Colonic mucosa (tissue), 4 donors: ENCODE data around the gene LPCAT2. TPM values are rescaled to one million over a fixed set of nuclear protein-coding genes. Genes with fewer than 3 reads are reported as not detected.

ENCODE experiments used
- DNase-seq: peaks from one replicate; pipeline ENCODE4 v3.0.0-alpha.2; 2020
- H3K27ac ChIP-seq: fragments of 200-600 bp; one replicate; pipeline ENCODE4 v1.8.0; 2021
- H3K27me3 ChIP-seq: fragments of 200-600 bp; one replicate; pipeline ENCODE4 v1.8.0; 2021
- H3K36me3 ChIP-seq: fragments of 200-600 bp; one replicate; pipeline ENCODE4 v1.8.0; 2021
- H3K4me1 ChIP-seq: fragments of 200-600 bp; one replicate; pipeline ENCODE4 v1.8.0; 2021; ENCODE audit warnings: mild to moderate bottlenecking
- H3K4me3 ChIP-seq: fragments of 200-600 bp; one replicate; pipeline ENCODE4 v1.8.0; 2021
- H3K9ac ChIP-seq, 2 donors: one replicate each; pipeline ENCODE4 v1.7.0; 2013; ENCODE audit warnings: control low read depth in 2 of 2, low read depth in 2 of 2, low read length in 2 of 2
- H3K9me3 ChIP-seq: fragments of 200-600 bp; one replicate; pipeline ENCODE4 v1.8.0; 2021
- intact Hi-C: fragments of 100-400 bp; cut with DNase I; formaldehyde crosslinking; loops from one replicate; pipeline ENCODE4 v1.14.1; 2022
- total RNA-seq, 2 donors: library from RNA; stranded (reverse); fragmentation: NEBNext Ultra II Directional in 1 of 2; extraction: Animal tissue kit (Norgen Biotek cat#: 25700) in 1 of 2; gene quantifications; one replicate each; pipeline ENCODE4 v1.2.1, GENCODE V29; 2021
- TF ChIP-seq, protein P1 (sequence below): fragments of 200-600 bp; IDR thresholded peaks from one replicate; pipeline ENCODE4 v1.8.0; 2022; ENCODE audit warnings: antibody characterized with exemption, mild to moderate bottlenecking
- donor health status: healthy.
- donor health status: DM: no; HTN: no; CAD: no.
- donor health status: DM: no; HTN: no; CAD: no.

The LPCAT2 gene
- total RNA-seq, 2 donors from 2014 or later, result 22.6 to 30.5 TPM

DNA sequence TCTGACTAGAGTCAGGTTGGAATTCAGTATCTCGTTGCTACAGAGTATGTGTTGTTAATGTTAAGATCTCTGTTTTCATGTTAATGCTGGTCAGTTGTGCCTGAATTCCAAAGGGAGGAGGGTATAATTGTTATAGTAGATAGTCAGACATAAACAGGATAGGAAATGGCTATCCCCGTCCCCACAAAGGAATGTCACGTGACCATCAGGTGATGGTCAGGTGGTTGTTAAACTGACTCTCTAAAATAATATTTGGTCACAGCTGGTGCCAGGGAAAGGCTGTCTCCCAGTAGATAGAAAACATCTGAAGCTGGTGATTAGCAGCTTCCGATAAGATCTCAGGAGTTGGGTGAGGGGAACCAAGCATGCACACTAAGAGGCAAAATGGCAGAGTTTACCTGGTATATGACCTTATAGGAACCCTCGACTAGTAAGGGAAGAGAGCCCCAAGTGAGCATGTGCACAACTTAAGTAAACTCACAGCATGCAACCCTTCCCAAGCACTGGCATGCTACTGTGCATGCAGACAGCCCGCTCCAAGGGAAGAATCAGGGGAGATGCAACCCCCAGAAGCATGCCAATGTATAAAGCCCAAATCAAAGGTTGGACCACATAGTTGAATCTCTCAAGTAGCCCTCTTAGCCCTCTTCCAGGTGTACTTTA lies 119.6 kb downstream of the LPCAT2 start:
- TF ChIP-seq, protein P1, sequence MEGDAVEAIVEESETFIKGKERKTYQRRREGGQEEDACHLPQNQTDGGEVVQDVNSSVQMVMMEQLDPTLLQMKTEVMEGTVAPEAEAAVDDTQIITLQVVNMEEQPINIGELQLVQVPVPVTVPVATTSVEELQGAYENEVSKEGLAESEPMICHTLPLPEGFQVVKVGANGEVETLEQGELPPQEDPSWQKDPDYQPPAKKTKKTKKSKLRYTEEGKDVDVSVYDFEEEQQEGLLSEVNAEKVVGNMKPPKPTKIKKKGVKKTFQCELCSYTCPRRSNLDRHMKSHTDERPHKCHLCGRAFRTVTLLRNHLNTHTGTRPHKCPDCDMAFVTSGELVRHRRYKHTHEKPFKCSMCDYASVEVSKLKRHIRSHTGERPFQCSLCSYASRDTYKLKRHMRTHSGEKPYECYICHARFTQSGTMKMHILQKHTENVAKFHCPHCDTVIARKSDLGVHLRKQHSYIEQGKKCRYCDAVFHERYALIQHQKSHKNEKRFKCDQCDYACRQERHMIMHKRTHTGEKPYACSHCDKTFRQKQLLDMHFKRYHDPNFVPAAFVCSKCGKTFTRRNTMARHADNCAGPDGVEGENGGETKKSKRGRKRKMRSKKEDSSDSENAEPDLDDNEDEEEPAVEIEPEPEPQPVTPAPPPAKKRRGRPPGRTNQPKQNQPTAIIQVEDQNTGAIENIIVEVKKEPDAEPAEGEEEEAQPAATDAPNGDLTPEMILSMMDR, result no peak

DNA sequence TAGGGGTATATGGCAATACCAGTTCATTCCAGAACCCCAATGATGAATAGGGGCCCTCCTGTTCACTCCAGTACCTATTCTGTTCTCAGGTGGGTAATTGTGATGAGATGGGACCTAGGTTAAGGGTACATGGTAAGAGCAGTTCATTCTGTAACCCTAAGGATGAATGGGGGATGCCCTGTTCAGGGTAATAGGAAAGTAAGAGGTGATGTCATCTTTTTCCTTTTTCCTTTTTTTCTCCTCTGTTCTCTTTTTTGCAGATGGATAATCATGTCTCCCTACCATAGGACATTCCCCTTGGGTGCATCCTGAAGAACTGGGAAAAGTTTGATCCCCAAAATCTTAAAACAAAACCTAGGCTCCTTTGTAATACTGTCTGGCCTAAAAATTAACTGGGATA lies 121.9 kb downstream of the LPCAT2 start:
- no peak overlapping the region for H3K27ac ChIP-seq
- H3K4me1 ChIP-seq, result no peaks in the 10 kb centered on the region
- no peak for DNase-seq
- H3K4me3 ChIP-seq, result no peak overlapping the region
- TF ChIP-seq, protein P1, result no peak
- H3K27me3 ChIP-seq, result no peaks in the 10 kb centered on the region
- intact Hi-C loops, result no loop called here
- H3K9me3 ChIP-seq, result no peaks in the 10 kb centered on the region
- no peak overlapping the region for H3K9ac ChIP-seq
- no peaks in the 10 kb centered on the region for H3K36me3 ChIP-seq

More for the DNA sequence above, 119.6 kb downstream of the LPCAT2 start:
- H3K4me3 ChIP-seq, result no peak overlapping the region
- H3K9me3 ChIP-seq, result no peaks in the 10 kb centered on the region
- no peaks in the 10 kb centered on the region for H3K27me3 ChIP-seq
- intact Hi-C loops, result no loop called here
- DNase-seq, result no peak
- no peaks in the 10 kb centered on the region for H3K36me3 ChIP-seq
- H3K4me1 ChIP-seq, result no peaks in the 10 kb centered on the region
- no peak overlapping the region for H3K27ac ChIP-seq
- no peak overlapping the region for H3K9ac ChIP-seq

DNA sequence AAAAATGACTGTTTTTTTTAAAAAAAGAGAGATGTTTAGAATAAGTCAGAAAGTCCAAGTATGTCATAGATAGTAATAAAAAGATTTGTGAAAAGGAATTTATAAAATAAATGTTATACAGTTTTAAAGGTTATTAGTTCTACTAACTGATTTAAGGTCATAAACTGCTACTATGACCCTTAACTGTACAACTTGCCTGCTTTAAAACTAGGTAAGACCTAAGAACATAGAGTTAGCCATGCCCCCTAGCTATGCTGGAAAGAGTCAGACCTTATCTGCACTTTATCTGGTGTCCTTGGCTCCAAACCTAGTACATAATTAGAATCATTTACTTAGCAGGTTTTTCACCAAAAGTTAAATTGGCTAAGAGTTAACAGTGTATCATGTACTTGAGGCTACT lies 123.4 kb downstream of the LPCAT2 start:
- Histone ChIP-seq H3K9me3 (no peaks in the 10 kb centered on the region), H3K4me3 (no peak overlapping the region), H3K4me1 (no peaks in the 10 kb centered on the region), H3K36me3 (no peaks in the 10 kb centered on the region), H3K27me3 (no peaks in the 10 kb centered on the region), H3K9ac (no peak overlapping the region), H3K27ac (no peak overlapping the region)
- intact Hi-C loops, result no loop called here
- TF ChIP-seq, protein P1, result no peak
- DNase-seq, result no peak

DNA sequence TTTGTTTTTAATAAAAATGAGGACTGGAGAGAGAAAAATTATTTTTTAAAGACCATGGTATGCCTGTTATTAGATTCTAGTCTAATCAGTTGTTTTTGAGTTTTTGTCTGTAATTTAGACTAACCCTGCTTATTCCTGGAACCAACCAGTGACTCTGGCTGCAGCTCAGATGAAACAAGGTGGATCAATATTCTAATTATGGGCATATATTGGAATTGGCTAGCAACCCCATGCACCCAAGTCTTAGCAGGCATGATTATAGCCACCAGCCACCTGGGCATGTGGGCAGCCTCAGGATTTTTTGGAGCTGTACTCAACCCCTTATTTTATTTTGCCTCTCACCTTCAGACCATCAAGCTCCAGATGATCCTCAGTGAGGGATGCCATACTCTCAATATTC lies 125.3 kb downstream of the LPCAT2 start:
- Histone ChIP-seq H3K27ac (no peak overlapping the region), H3K4me1 (no peaks in the 10 kb centered on the region), H3K36me3 (no peaks in the 10 kb centered on the region), H3K9me3 (no peaks in the 10 kb centered on the region), H3K4me3 (no peak overlapping the region), H3K9ac (no peak overlapping the region), H3K27me3 (no peaks in the 10 kb centered on the region)
- no peak for DNase-seq
- TF ChIP-seq, protein P1, result no peak
- intact Hi-C loops, result no loop called here

Other genes with a start within 250 kb of the LPCAT2 start
- not detected for gene IRX6, start 184.9 kb upstream of the LPCAT2 start, total RNA-seq
- gene MMP2, start 29.9 kb upstream of the LPCAT2 start, total RNA-seq, result 100 to 1,000 TPM in 1 of 2 donors, 10 to 100 TPM in 1; 32.8 to 101 TPM
- gene CAPNS2, start 57.6 kb downstream of the LPCAT2 start, total RNA-seq, result under 1 TPM; 0.40 to 0.42 TPM
- gene SLC6A2, start 146.9 kb downstream of the LPCAT2 start, total RNA-seq, result under 1 TPM in 1 of 2 donors, not detected in 1; 0.16 TPM